Omental fat pad (tissue), 4 donors: ENCODE data around the gene URAD. TPM values are rescaled to one million over a fixed set of nuclear protein-coding genes. Genes with fewer than 3 reads are reported as not detected.

Source experiments
- ATAC-seq: fragments of 150-250 bp; one replicate; pipeline ENCODE4 v1.9.1; 2016; ENCODE audit warnings: mild to moderate bottlenecking, moderate library complexity; ENCODE audit not compliant: low FRiP score
- DNase-seq: peaks from one replicate; pipeline ENCODE4 v3.0.0-alpha.2; 2019; ENCODE audit warnings: low spot score
- CTCF ChIP-seq, 3 donors: fragments of 450-650 bp; IDR thresholded peaks; one replicate each; pipeline ENCODE4 v1.5.1; 2016 to 2017; ENCODE audit warnings: antibody characterized with exemption in 3 of 3, mild to moderate bottlenecking in 3 of 3, moderate library complexity in 2 of 3
- total RNA-seq, 4 donors: library from RNA; depleted of rRNA; stranded (reverse); fragments of >200 nt; gene quantifications; one replicate each; pipeline ENCODE4 v1.1.0, GENCODE V29; 2016

Gene URAD
- total RNA-seq, 4 donors from 2014 or later: 1.3 TPM; not detected in 3

GRCh38 chr13:27997904-27998522, 9.5 kb upstream of the URAD start:
- TF ChIP-seq CTCF (IDR thresholded peaks at IDR 0.05): no peak
- ATAC-seq: no peak
- DNase-seq: no peak

GRCh38 chr13:27991881-27992280, 3.4 kb upstream of the URAD start:
- no peak for TF ChIP-seq CTCF (IDR thresholded peaks at IDR 0.05)
- no peak for ATAC-seq
- DNase-seq: no peak

GRCh38 chr13:27985600-27985999, 2.9 kb downstream of the URAD start:
- no peak for TF ChIP-seq CTCF (IDR thresholded peaks at IDR 0.05)
- no peak for ATAC-seq

GRCh38 chr13:27982361-27982760, 6.1 kb downstream of the URAD start:
- no peak for ATAC-seq
- no peak for TF ChIP-seq CTCF (IDR thresholded peaks at IDR 0.05)
- DNase-seq: no peak

More at GRCh38 chr13:27985600-27985999, 2.9 kb downstream of the URAD start:
- no peak for DNase-seq

GRCh38 chr13:27981006-27981708, 7.3 kb downstream of the URAD start:
- no peak for DNase-seq
- TF ChIP-seq CTCF (IDR thresholded peaks at IDR 0.05): no peak
- ATAC-seq: no peak

- no peak for TF ChIP-seq CTCF (IDR thresholded peaks at IDR 0.05)
- ATAC-seq (no peak), DNase-seq (no peak)
Measured at GRCh38 chr13:27980280-27980998, 8.1 kb downstream of the URAD start.
